HL-60 (cell line): ENCODE measurements around the gene PAX5.
A peak's percentile ranks its signal among the peaks of the same experiment; 100 is the strongest.

Experiments
- DNase-seq, 2 experiments: peaks; one replicate each; pipeline ENCODE4 v3.0.0-alpha.2; 2010 to 2020; ENCODE audit warnings: low read depth in 1 of 2, low spot score in 1 of 2
- H3K27ac ChIP-seq: fragments of 250-450 bp; sonication (Bioruptor Pico); replicated peaks from 2 replicates; pipeline ENCODE4 v1.5.1; 2020; ENCODE audit warnings: mild to moderate bottlenecking, moderate library complexity
- H3K27me3 ChIP-seq: fragments of 250-450 bp; sonication (Bioruptor Pico); 2 replicates; pipeline ENCODE4 v1.5.1; 2021; ENCODE audit warnings: mild to moderate bottlenecking, moderate library complexity; ENCODE audit not compliant: insufficient read depth, poor library complexity, severe bottlenecking
- H3K4me3 ChIP-seq: replicated peaks from 2 replicates; pipeline ENCODE4 v1.5.1; 2011; ENCODE audit warnings: mild to moderate bottlenecking, control low read depth, low read length; ENCODE audit not compliant: insufficient read depth
- CTCF ChIP-seq: IDR thresholded peaks from one replicate; pipeline ENCODE4 v1.5.1; 2011; ENCODE audit warnings: low read length, control low read depth, inconsistent platforms; ENCODE audit not compliant: insufficient read depth
- GABPA ChIP-seq: IDR thresholded peaks from 2 replicates; pipeline ENCODE4 v1.6.1; 2012; ENCODE audit warnings: low read depth
- POLR2AphosphoS5 ChIP-seq: IDR thresholded peaks from 2 replicates; pipeline ENCODE4 v1.6.1; 2012; ENCODE audit warnings: low read depth
- REST ChIP-seq: IDR thresholded peaks from 2 replicates; pipeline ENCODE4 v1.6.1; 2012; ENCODE audit warnings: low read depth; ENCODE audit not compliant: insufficient replicate concordance
- SPI1 ChIP-seq: IDR thresholded peaks from 2 replicates; pipeline ENCODE4 v1.6.1; 2012; ENCODE audit warnings: low read depth, mild to moderate bottlenecking, borderline replicate concordance

Gene PAX5

GRCh38 chr9:36905101-36906066 lies 128.7 kb downstream of the PAX5 start:
- TF ChIP-seq CTCF = no peak
- H3K4me3 ChIP-seq = no peak overlapping the region
- DNase-seq = no peak
- peaks cover 4% of the 10 kb centered on the region for H3K27me3 ChIP-seq
- H3K27ac ChIP-seq = no peak overlapping the region

- no peak for TF ChIP-seq CTCF
- TF ChIP-seq REST = no peak
- TF ChIP-seq SPI1 = no peak
- no peak for TF ChIP-seq GABPA
- TF ChIP-seq POLR2AphosphoS5 = no peak
- H3K27ac ChIP-seq = no peak overlapping the region
- H3K4me3 ChIP-seq = no peak overlapping the region
- peaks cover under 1% of the 10 kb centered on the region for H3K27me3 ChIP-seq
- DNase-seq = peak in 1 of 2 experiments; percentile 2
These were observed 130.3 kb downstream of the PAX5 start for GRCh38 chr9:36903541-36904435.

GRCh38 chr9:36902861-36903524 lies 131.1 kb downstream of the PAX5 start:
- DNase-seq = no peak
- TF ChIP-seq POLR2AphosphoS5 (no peak), REST (no peak), SPI1 (no peak), CTCF (no peak), GABPA (no peak)
- H3K27me3 ChIP-seq = no peaks in the 10 kb centered on the region
- no peak overlapping the region for H3K27ac ChIP-seq
- H3K4me3 ChIP-seq = no peak overlapping the region
